ENCODE measurements around the gene POLR1E.
"Not testable (repeated sequence)": the region's sequence is repeated elsewhere in the genome, so short reads cannot be mapped to it uniquely, and the experiment has no call there.

POLR1E gene

DNA sequence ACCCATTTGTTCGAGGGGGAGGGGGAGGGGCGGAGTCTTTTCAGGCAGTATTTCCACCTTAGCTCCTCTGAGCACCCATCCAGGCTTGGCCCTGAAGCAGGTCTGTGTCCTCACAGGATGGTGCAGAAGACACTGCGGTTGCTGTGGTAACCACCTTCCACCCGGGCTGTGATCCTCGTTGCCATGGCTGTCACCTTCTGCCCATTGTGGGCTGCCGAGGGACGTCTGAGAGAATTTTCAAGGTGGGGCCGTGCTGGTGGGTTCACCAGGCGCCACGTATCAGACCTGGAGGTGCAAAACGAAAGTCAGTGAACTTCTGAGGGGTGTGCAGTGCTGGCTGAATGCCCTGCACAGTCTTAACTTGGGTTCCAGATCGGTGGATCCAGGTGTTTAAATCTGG, 26.7 kb downstream of the POLR1E start:
- FAIRE-seq (no peak), DNase-seq (ENCODE audit: insufficient read length, low spot score) (no peak)
- TF ChIP-seq, protein P1, sequence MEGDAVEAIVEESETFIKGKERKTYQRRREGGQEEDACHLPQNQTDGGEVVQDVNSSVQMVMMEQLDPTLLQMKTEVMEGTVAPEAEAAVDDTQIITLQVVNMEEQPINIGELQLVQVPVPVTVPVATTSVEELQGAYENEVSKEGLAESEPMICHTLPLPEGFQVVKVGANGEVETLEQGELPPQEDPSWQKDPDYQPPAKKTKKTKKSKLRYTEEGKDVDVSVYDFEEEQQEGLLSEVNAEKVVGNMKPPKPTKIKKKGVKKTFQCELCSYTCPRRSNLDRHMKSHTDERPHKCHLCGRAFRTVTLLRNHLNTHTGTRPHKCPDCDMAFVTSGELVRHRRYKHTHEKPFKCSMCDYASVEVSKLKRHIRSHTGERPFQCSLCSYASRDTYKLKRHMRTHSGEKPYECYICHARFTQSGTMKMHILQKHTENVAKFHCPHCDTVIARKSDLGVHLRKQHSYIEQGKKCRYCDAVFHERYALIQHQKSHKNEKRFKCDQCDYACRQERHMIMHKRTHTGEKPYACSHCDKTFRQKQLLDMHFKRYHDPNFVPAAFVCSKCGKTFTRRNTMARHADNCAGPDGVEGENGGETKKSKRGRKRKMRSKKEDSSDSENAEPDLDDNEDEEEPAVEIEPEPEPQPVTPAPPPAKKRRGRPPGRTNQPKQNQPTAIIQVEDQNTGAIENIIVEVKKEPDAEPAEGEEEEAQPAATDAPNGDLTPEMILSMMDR (IDR thresholded peaks at IDR 0.05; ENCODE audit: insufficient read depth, missing control alignments) = no peak

DNA sequence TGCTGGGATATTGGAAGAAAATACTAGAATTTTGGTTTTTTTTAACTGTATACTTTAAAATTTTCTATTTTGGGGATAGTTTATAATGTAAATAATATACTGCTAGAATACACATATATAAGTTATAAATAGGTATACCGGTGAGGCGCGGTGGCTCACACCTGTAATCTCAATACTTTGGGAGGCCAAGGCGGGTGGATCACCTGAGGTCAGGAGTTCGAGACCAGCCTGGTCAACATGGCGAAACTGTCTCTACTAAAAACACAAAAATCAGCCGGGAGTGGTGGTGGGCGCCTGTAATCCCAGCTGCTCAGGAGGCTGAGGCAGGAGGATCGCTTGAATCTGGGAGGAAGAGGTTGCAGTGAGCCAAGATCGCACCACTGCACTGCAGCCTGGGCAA, 28.7 kb downstream of the POLR1E start:
- not testable (repeated sequence) for FAIRE-seq; DNase-seq (ENCODE audit: insufficient read length, low spot score)

DNA sequence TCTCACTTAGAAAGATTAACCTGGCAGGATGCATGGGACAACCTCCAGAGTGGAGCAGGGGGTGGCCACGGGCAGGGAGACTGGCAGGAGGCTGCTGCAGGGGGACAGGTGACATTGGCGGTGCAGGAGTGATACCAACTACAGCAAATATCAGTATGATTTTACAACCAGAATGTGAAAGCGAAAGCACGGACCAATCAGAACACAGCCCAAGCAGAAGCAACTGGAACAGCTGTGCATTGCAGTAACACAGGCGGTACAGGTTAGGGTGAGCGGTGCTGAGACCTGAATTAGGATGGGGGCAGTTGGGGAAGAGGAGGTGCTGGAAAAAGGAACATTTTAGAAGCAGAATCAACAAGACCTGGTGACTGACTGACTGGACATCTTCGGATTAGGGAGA, 29.3 kb downstream of the POLR1E start:
- TF ChIP-seq, protein P1 (IDR thresholded peaks at IDR 0.05; ENCODE audit: insufficient read depth, missing control alignments) = no peak
- DNase-seq (ENCODE audit: insufficient read length, low spot score) = no peak
- no peak for FAIRE-seq

DNA sequence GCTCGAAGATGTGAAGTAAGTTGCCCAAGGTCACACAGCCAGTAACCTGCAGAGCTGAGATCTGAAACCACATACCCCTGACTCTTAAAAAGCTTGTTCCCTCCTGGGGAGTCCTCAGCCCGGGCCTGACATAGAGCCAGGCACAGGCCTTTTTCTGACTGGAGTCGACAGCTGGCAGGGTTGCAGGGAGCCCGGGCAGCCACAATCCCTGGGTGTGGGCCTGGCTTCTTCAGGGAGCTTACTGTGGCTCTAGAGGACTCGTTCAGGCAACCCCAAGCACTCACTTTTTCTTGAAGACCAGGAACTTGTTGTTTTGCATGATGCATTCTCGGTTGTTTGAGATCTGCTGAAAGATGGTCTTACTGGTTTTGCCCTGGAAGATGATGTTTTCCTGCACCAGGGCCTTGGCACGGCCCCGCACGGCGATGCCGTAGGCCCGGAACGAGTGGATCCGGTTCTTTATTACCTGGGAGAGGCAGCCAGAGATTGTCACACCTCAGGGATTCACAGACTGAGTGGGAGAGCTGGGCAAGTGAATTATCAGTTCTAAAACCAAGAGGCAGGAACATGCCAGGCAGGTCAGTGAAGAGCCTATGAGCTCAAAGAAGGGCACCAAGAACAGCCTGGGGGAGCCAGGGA, 30.0 kb downstream of the POLR1E start:
- DNase-seq (ENCODE audit: insufficient read length, low spot score) (no peak), FAIRE-seq (no peak)
- TF ChIP-seq, protein P1 (IDR thresholded peaks at IDR 0.05; ENCODE audit: insufficient read depth, missing control alignments) = no peak

DNA sequence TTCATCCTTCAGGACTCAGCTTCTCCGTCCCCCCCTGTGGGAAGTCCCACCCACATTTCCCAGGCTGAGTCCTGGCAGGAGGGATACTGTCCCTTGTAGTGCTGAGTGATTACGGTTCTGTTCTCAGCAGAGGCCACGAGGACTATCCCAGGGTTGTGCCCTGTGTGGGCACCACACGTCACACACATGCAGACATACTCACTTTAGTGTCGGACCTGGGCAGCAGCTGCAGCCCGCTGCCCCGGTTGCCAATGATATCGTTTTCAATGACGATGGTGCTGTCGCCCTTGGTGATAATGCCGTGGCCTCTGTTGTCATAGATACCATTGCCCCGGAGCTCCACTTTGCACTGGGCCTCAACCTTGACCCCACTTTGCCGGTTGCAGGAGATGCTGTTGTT, 32.2 kb downstream of the POLR1E start:
- TF ChIP-seq, protein P1 (IDR thresholded peaks at IDR 0.05; ENCODE audit: insufficient read depth, missing control alignments) = no peak
- no peak for FAIRE-seq
- DNase-seq (ENCODE audit: insufficient read length, low spot score) = no peak

DNA sequence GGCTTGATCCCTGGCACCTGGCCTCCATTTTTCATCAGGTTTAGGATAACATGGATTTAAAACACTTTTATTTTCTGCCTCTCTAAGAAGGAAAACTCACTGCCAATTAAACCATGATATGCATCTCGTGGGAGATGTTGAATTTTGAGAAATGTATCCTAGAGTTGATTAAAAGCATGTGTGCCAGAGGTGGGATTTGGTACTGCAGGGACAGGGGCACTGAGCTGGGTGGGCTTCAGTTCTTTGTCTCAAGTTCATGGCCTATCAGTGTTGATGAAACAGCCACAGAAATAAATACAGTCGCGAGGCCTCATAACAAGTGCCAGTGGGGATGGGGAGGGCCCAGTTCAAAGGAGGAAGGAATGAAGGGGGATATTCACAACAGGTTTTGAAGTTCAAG, 34.9 kb downstream of the POLR1E start:
- no peak for FAIRE-seq
- TF ChIP-seq, protein P1 (IDR thresholded peaks at IDR 0.05; ENCODE audit: insufficient read depth, missing control alignments) = no peak

DNA sequence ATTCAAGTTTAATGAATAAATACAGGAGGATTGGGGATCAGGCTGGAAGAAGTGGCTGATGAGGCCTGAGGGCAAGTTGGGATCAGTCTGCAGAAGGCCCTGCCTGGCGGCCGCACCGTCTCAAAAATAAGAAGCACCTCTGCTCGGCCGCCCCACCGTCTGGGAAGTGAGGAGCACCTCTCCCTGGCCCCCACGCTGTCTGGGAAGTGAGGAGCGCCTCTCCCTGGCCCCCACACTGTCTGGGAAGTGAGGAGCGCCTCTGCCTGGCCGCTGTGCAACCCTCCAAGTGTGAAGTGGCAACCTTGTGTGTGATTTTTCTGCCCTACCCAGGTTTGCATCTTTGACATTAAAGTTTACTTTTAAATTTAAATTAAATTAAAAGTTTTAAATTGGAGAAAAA, 35.4 kb downstream of the POLR1E start:
- TF ChIP-seq, protein P1 (IDR thresholded peaks at IDR 0.05; ENCODE audit: insufficient read depth, missing control alignments) = no peak
- DNase-seq (ENCODE audit: insufficient read length, low spot score) = no peak
- no peak for FAIRE-seq

More for the DNA sequence above, 34.9 kb downstream of the POLR1E start:
- no peak for DNase-seq (ENCODE audit: insufficient read length, low spot score)

DNA sequence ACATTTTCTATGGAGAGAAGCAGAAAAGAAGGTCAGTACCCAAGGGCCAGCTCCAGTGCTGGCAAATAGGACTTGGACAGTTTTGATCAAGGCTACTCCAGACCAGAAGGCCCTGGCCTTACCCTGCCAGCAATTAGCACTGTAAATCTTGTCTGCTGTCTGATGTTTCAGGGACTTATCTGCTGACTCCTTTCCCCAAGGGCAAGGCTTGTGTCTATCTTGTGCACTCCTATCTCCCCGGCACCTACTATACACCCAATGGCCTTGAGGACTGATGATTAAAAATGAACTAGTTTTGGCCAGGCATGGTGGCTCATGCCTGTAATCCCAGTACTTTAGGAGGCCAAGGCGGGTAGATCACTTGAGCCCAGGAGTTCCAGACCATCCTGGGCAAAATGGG, 37.2 kb downstream of the POLR1E start:
- FAIRE-seq = no peak

More for the DNA sequence above, 37.2 kb downstream of the POLR1E start:
- DNase-seq (ENCODE audit: insufficient read length, low spot score) = no peak
- TF ChIP-seq, protein P1 (IDR thresholded peaks at IDR 0.05; ENCODE audit: insufficient read depth, missing control alignments) = no peak

Data from D721Med (cell line).